Neural cell (in vitro differentiated cells): ENCODE data around the gene OR52H1. TPM values are rescaled to one million over a fixed set of nuclear protein-coding genes. Genes with fewer than 3 reads are reported as not detected.

Source experiments
- H2AFZ ChIP-seq: fragments of 200-600, 300-800 bp; sonication (generic), shearing (Covaris generic); 2 replicates; pipeline ENCODE4 v1.6.0; 2014; ENCODE audit warnings: low read depth, mild to moderate bottlenecking, antibody characterized with exemption, low read length, moderate library complexity
- H3F3A ChIP-seq: fragments of 200-600 bp; shearing (Covaris generic); 2 replicates; pipeline ENCODE4 v1.6.1; 2016; ENCODE audit warnings: mild to moderate bottlenecking, moderate library complexity, mixed read lengths, antibody characterized with exemption, low read length; ENCODE audit not compliant: insufficient read depth, poor library complexity, severe bottlenecking
- H3K27ac ChIP-seq: fragments of 200-600, 300-800 bp; sonication (generic), shearing (Covaris generic); 2 replicates; pipeline ENCODE4 v1.5.1; 2014; ENCODE audit warnings: mild to moderate bottlenecking, low read length, moderate library complexity
- H3K27me3 ChIP-seq: fragments of 300-800, 200-600 bp; sonication (generic), shearing (Covaris generic); 2 replicates; pipeline ENCODE4 v1.6.0; 2014; ENCODE audit warnings: mild to moderate bottlenecking, low read depth, low read length, moderate library complexity; ENCODE audit not compliant: insufficient read depth
- H3K36me3 ChIP-seq: fragments of 300-800, 200-600 bp; sonication (generic), shearing (Covaris generic); 2 replicates; pipeline ENCODE4 v1.5.1; 2014; ENCODE audit warnings: mild to moderate bottlenecking, antibody characterized with exemption, low read length, moderate library complexity; ENCODE audit not compliant: insufficient read depth
- H3K4me2 ChIP-seq: fragments of 300-800, 200-600 bp; sonication (generic), shearing (Covaris generic); 2 replicates; pipeline ENCODE4 v1.6.0; 2014; ENCODE audit warnings: mild to moderate bottlenecking, low read length
- H3K4me3 ChIP-seq: fragments of 300-800, 200-600 bp; sonication (generic), shearing (Covaris generic); 2 replicates; pipeline ENCODE4 v1.5.1; 2014; ENCODE audit warnings: mild to moderate bottlenecking, low read length, moderate library complexity
- H3K79me2 ChIP-seq: fragments of 200-600 bp; shearing (Covaris generic); replicated peaks from 2 replicates; pipeline ENCODE4 v1.6.0; 2014; ENCODE audit warnings: mild to moderate bottlenecking, low read length, moderate library complexity; ENCODE audit not compliant: insufficient read depth
- H3K9ac ChIP-seq: fragments of 300-800, 200-600 bp; sonication (generic), shearing (Covaris generic); 2 replicates; pipeline ENCODE4 v1.6.1; 2016; ENCODE audit warnings: mild to moderate bottlenecking, low read length, mixed read lengths
- H3K9me2 ChIP-seq: fragments of 200-600 bp; shearing (Covaris generic); 2 replicates; pipeline ENCODE4 v1.6.1; 2016; ENCODE audit warnings: mild to moderate bottlenecking, low read length, mixed read lengths; ENCODE audit not compliant: insufficient read depth
- H3K9me3 ChIP-seq: fragments of 200-600, 300-800 bp; sonication (generic), shearing (Covaris generic); 2 replicates; pipeline ENCODE4 v1.6.1; 2016; ENCODE audit warnings: mild to moderate bottlenecking, mixed run types, low read length, moderate library complexity, mixed read lengths
- H4K20me1 ChIP-seq: fragments of 200-600 bp; shearing (Covaris generic); 2 replicates; pipeline ENCODE4 v1.6.1; 2016; ENCODE audit warnings: mild to moderate bottlenecking, mixed run types; ENCODE audit not compliant: insufficient read depth
- EP300 ChIP-seq: fragments of 450-650 bp; conservative IDR thresholded peaks from 2 replicates; pipeline ENCODE4 v1.6.1; 2014; ENCODE audit warnings: antibody characterized with exemption, mild to moderate bottlenecking, moderate library complexity; ENCODE audit not compliant: poor library complexity, severe bottlenecking
- EZH2 ChIP-seq: fragments of 200-600, 300-800 bp; shearing (Covaris generic), sonication (generic); IDR thresholded peaks from 2 replicates; pipeline ENCODE4 v1.6.1; 2014; ENCODE audit warnings: antibody characterized with exemption, low read length, borderline replicate concordance, mild to moderate bottlenecking; ENCODE audit not compliant: insufficient read depth, poor library complexity, severe bottlenecking
- MXI1 ChIP-seq: fragments of 450-650 bp; conservative IDR thresholded peaks from 2 replicates; pipeline ENCODE4 v1.6.1; 2014; ENCODE audit warnings: antibody characterized with exemption, mild to moderate bottlenecking; ENCODE audit not compliant: poor library complexity, severe bottlenecking
- POLR2AphosphoS5 ChIP-seq: IDR thresholded peaks from 2 replicates; pipeline ENCODE4 v1.6.1; 2012
- RAD21 ChIP-seq: fragments of 450-650 bp; conservative IDR thresholded peaks from 2 replicates; pipeline ENCODE4 v1.6.1; 2014; ENCODE audit warnings: antibody characterized with exemption, mild to moderate bottlenecking, moderate library complexity
- REST ChIP-seq: IDR thresholded peaks from 2 replicates; pipeline ENCODE4 v1.6.1; 2012; ENCODE audit warnings: borderline replicate concordance
- SMC3 ChIP-seq: fragments of 450-650 bp; conservative IDR thresholded peaks from 2 replicates; pipeline ENCODE4 v1.6.1; 2014; ENCODE audit warnings: antibody characterized with exemption, mild to moderate bottlenecking, moderate library complexity; ENCODE audit not compliant: poor library complexity
- TAF1 ChIP-seq: IDR thresholded peaks from 2 replicates; pipeline ENCODE4 v1.6.1; 2012; ENCODE audit warnings: low read depth
- polyA plus RNA-seq: library from polyadenylated mRNA; depleted of rRNA; stranded (reverse); fragments of >200 nt; gene quantifications from 2 replicates; pipeline ENCODE4 v1.2.3, GENCODE V29; 2014
- TF ChIP-seq, protein P1 (sequence below): fragments of 450-650 bp; IDR thresholded peaks from 2 replicates; pipeline ENCODE4 v1.5.1; 2014; ENCODE audit warnings: antibody characterized with exemption, mild to moderate bottlenecking, moderate library complexity; ENCODE audit not compliant: poor library complexity, severe bottlenecking

OR52H1 gene
- polyA plus RNA-seq, 1 donor from 2014 or later, result not detected

GRCh38 chr11:5593146-5593545 is 44.8 kb upstream of the OR52H1 start:
- Histone ChIP-seq H3F3A (no peaks in the 10 kb centered on the region), H3K9me2 (no peaks in the 10 kb centered on the region), H3K79me2 (no peaks in the 10 kb centered on the region), H3K27ac (no peak overlapping the region), H3K4me3 (no peak overlapping the region), H3K36me3 (no peaks in the 10 kb centered on the region), H4K20me1 (no peaks in the 10 kb centered on the region), H3K27me3 (no peaks in the 10 kb centered on the region), H3K9me3 (no peaks in the 10 kb centered on the region), H2AFZ (no peak overlapping the region), H3K4me2 (no peak overlapping the region), H3K9ac (no peak overlapping the region)
- TF ChIP-seq EP300 (no peak), EZH2 (no peak), POLR2AphosphoS5 (no peak), RAD21 (no peak), MXI1 (no peak), TAF1 (no peak), REST (no peak), SMC3 (no peak)
- TF ChIP-seq, protein P1, sequence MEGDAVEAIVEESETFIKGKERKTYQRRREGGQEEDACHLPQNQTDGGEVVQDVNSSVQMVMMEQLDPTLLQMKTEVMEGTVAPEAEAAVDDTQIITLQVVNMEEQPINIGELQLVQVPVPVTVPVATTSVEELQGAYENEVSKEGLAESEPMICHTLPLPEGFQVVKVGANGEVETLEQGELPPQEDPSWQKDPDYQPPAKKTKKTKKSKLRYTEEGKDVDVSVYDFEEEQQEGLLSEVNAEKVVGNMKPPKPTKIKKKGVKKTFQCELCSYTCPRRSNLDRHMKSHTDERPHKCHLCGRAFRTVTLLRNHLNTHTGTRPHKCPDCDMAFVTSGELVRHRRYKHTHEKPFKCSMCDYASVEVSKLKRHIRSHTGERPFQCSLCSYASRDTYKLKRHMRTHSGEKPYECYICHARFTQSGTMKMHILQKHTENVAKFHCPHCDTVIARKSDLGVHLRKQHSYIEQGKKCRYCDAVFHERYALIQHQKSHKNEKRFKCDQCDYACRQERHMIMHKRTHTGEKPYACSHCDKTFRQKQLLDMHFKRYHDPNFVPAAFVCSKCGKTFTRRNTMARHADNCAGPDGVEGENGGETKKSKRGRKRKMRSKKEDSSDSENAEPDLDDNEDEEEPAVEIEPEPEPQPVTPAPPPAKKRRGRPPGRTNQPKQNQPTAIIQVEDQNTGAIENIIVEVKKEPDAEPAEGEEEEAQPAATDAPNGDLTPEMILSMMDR, result no peak

GRCh38 chr11:5592615-5593014 is 44.3 kb upstream of the OR52H1 start:
- Histone ChIP-seq H3K36me3 (no peaks in the 10 kb centered on the region), H3K4me3 (no peak overlapping the region), H3K27ac (no peak overlapping the region), H3K9ac (no peak overlapping the region), H3F3A (no peaks in the 10 kb centered on the region), H3K9me3 (no peaks in the 10 kb centered on the region), H3K9me2 (no peaks in the 10 kb centered on the region), H2AFZ (no peak overlapping the region), H3K27me3 (no peaks in the 10 kb centered on the region), H4K20me1 (no peaks in the 10 kb centered on the region), H3K79me2 (no peaks in the 10 kb centered on the region), H3K4me2 (no peak overlapping the region)
- no peak for TF ChIP-seq TAF1
- no peak for TF ChIP-seq SMC3
- no peak for TF ChIP-seq RAD21
- TF ChIP-seq EP300, result no peak
- no peak for TF ChIP-seq POLR2AphosphoS5
- TF ChIP-seq MXI1, result no peak
- no peak for TF ChIP-seq REST
- TF ChIP-seq, protein P1, result no peak
- TF ChIP-seq EZH2, result no peak
